IMR-90 (cell line): ENCODE measurements around the gene STAT4. TPM values are rescaled to one million over a fixed set of nuclear protein-coding genes. Genes with fewer than 3 reads are reported as not detected.

ENCODE experiments used
- ATAC-seq: fragments of 200-7000 bp; cut with Tn5 transposase; 2 replicates; pipeline ENCODE4 v1.9.1; 2020; ENCODE audit warnings: low read depth, mild to moderate bottlenecking, moderate library complexity
- BruUV-seq: library from RNA; stranded (reverse); fragments of 400-500 nt; replicated peaks from 2 replicates; lab custom pipeline; 2021; lab: Mats Ljungman, UMichigan
- CTCF ChIA-PET: fragments of 300-600 bp; formaldehyde crosslinking; extraction: SDS; loops from one replicate; lab custom pipeline; 2021; ENCODE audit warnings: antibody characterized with exemption; lab: Yijun Ruan, JAX
- POLR2A ChIA-PET: fragments of 300-600 bp; sonication (Branson Sonifier 250); formaldehyde crosslinking; loops from one replicate; lab custom pipeline; 2022; ENCODE audit warnings: antibody characterized with exemption; ENCODE audit not compliant: unreplicated experiment; lab: Charles Lee
- DNase-seq: peaks from one replicate; pipeline ENCODE4 v3.0.0; 2013
- H2AFZ ChIP-seq: replicated peaks from 2 replicates; pipeline ENCODE3; 2013; ENCODE audit warnings: low read length, mild to moderate bottlenecking; ENCODE audit not compliant: poor library complexity
- H2AK5ac ChIP-seq: 2 replicates; pipeline ENCODE4 v1.6.1; 2013; ENCODE audit warnings: low read depth, low read length, inconsistent platforms
- H2AK9ac ChIP-seq: replicated peaks from 2 replicates; pipeline ENCODE3; 2013; ENCODE audit warnings: mild to moderate bottlenecking, low read depth, low read length, moderate library complexity; ENCODE audit not compliant: poor library complexity
- H2BK120ac ChIP-seq: 2 replicates; pipeline ENCODE4 v1.6.1; 2013; ENCODE audit warnings: low read depth, low read length, inconsistent platforms
- H2BK15ac ChIP-seq: 3 replicates; pipeline ENCODE4 v1.6.1; 2013; ENCODE audit warnings: low read depth, low read length, inconsistent platforms
- H2BK20ac ChIP-seq: 2 replicates; pipeline ENCODE4 v1.6.1; 2013; ENCODE audit warnings: low read depth, mild to moderate bottlenecking, inconsistent platforms, low read length, moderate library complexity
- H2BK5ac ChIP-seq: 2 replicates; pipeline ENCODE4 v1.6.1; 2013; ENCODE audit warnings: mild to moderate bottlenecking, low read depth, low read length, inconsistent platforms; ENCODE audit not compliant: poor library complexity, severe bottlenecking
- H3K14ac ChIP-seq: replicated peaks from 2 replicates; pipeline ENCODE4 v1.6.1; 2013; ENCODE audit warnings: low read depth, low read length, inconsistent platforms
- H3K18ac ChIP-seq: 2 replicates; pipeline ENCODE4 v1.6.1; 2013; ENCODE audit warnings: low read depth, low read length, control low read depth
- H3K23ac ChIP-seq: 2 replicates; pipeline ENCODE4 v1.6.1; 2013; ENCODE audit warnings: low read depth, low read length, inconsistent platforms
- H3K27ac ChIP-seq: 2 replicates; pipeline ENCODE4 v1.5.1; 2013; ENCODE audit warnings: mild to moderate bottlenecking, control low read depth, low read length; ENCODE audit not compliant: insufficient read depth
- H3K27me3 ChIP-seq: 2 replicates; pipeline ENCODE4 v1.6.1; 2013; ENCODE audit warnings: low read length; ENCODE audit not compliant: control insufficient read depth, insufficient read depth
- H3K36me3 ChIP-seq: 2 replicates; pipeline ENCODE4 v1.6.1; 2013; ENCODE audit warnings: low read length, mixed read lengths; ENCODE audit not compliant: control insufficient read depth, insufficient read depth
- H3K4ac ChIP-seq: 2 replicates; pipeline ENCODE4 v1.6.1; 2013; ENCODE audit warnings: low read depth, low read length, inconsistent platforms
- H3K4me1 ChIP-seq: 2 replicates; pipeline ENCODE4 v1.6.1; 2013; ENCODE audit warnings: low read length, mixed read lengths; ENCODE audit not compliant: control insufficient read depth, insufficient read depth
- H3K4me2 ChIP-seq: 2 replicates; pipeline ENCODE4 v1.6.1; 2013; ENCODE audit warnings: low read depth, mild to moderate bottlenecking, control low read depth, low read length, moderate library complexity
- H3K4me3 ChIP-seq: 2 replicates; pipeline ENCODE4 v1.5.1; 2013; ENCODE audit warnings: low read depth, mild to moderate bottlenecking, control low read depth, low read length, moderate library complexity; ENCODE audit not compliant: insufficient read depth
- H3K56ac ChIP-seq: 2 replicates; pipeline ENCODE4 v1.6.1; 2013; ENCODE audit warnings: low read length, inconsistent platforms; ENCODE audit not compliant: insufficient read depth; ENCODE audit errors: extremely low read depth
- H3K79me1 ChIP-seq, 2 experiments: 2 replicates each; pipeline ENCODE4 v1.6.1; 2013; ENCODE audit warnings: low read length in 2 of 2, inconsistent platforms in 1 of 2, low read depth in 1 of 2
- H3K9ac ChIP-seq: 2 replicates; pipeline ENCODE4 v1.6.1; 2013; ENCODE audit warnings: low read depth, low read length, control low read depth
- H3K9me1 ChIP-seq: 2 replicates; pipeline ENCODE4 v1.6.1; 2013; ENCODE audit warnings: low read length, inconsistent platforms; ENCODE audit not compliant: insufficient read depth
- H3K9me3 ChIP-seq: 2 replicates; pipeline ENCODE4 v1.6.1; 2013; ENCODE audit warnings: low read length; ENCODE audit not compliant: control insufficient read depth, insufficient read depth
- H4K20me1 ChIP-seq: 2 replicates; pipeline ENCODE4 v1.6.1; 2013; ENCODE audit warnings: low read length, inconsistent platforms; ENCODE audit not compliant: insufficient read depth
- H4K5ac ChIP-seq: 2 replicates; pipeline ENCODE4 v1.6.1; 2013; ENCODE audit warnings: mild to moderate bottlenecking, low read depth, low read length, control low read depth
- H4K8ac ChIP-seq, 2 experiments: 2 replicates each; pipeline ENCODE4 v1.6.1; 2013; ENCODE audit warnings: low read depth in 2 of 2, low read length in 2 of 2, control low read depth in 1 of 2, inconsistent platforms in 1 of 2
- H4K91ac ChIP-seq: 2 replicates; pipeline ENCODE4 v1.6.1; 2013; ENCODE audit warnings: low read depth, low read length, inconsistent platforms; ENCODE audit not compliant: insufficient read depth
- CTCF ChIP-seq: conservative IDR thresholded peaks from 2 replicates; pipeline ENCODE4 v1.5.1; 2012; ENCODE audit warnings: mild to moderate bottlenecking, low read depth, low read length, improper control_type of control experiment
- ELK1 ChIP-seq: fragments of 150-350 bp; IDR thresholded peaks from 2 replicates; pipeline ENCODE4 v1.6.1; 2016; ENCODE audit warnings: low read depth, mild to moderate bottlenecking, low read length, moderate library complexity, borderline replicate concordance
- FOS ChIP-seq: fragments of 150-350 bp; IDR thresholded peaks from 2 replicates; pipeline ENCODE4 v1.6.1; 2016; ENCODE audit warnings: low read depth, low read length
- RCOR1 ChIP-seq: IDR thresholded peaks from 2 replicates; pipeline ENCODE4 v1.6.1; 2012; ENCODE audit warnings: mild to moderate bottlenecking, low read length, improper control_type of control experiment; ENCODE audit not compliant: insufficient replicate concordance
- SMC3 ChIP-seq: fragments of 150-350 bp; IDR thresholded peaks from 2 replicates; pipeline ENCODE4 v1.6.1; 2016; ENCODE audit warnings: low read depth, mild to moderate bottlenecking, antibody characterized with exemption, low read length, moderate library complexity
- WGBS, 2 experiments: methylation state at CpG; one replicate each; pipeline versions ENCODE4 v1.1.5 to v1.1.7; 2013; ENCODE audit warnings: missing lambda C conversion rate in 2 of 2; ENCODE audit not compliant: insufficient read length in 1 of 2; ENCODE audit errors: extremely low coverage in 2 of 2; 5-methylcytosine and 5-hydroxymethylcytosine counted together
- dilution Hi-C: fragments of 300-500 bp; cut with HindIII; formaldehyde crosslinking; loops from one replicate; pipeline ENCODE4 v1.14.3; 2018; ENCODE audit warnings: low sequenced_read_pairs; ENCODE audit not compliant: unreplicated experiment
- in situ Hi-C: fragments of 300-500 bp; cut with MboI; formaldehyde crosslinking; loops from 3 replicates; pipeline ENCODE4 v1.14.3; 2019; ENCODE audit warnings: low sequenced_read_pairs, inconsistent platforms, mixed read lengths
- intact Hi-C: fragments of 100-400 bp; cut with micrococcal nuclease; formaldehyde crosslinking; loops from 2 replicates; pipeline ENCODE4 v1.10.0; 2022
- polyA plus RNA-seq, 3 experiments: library from polyadenylated mRNA; depleted of rRNA; stranded (reverse); fragments of >200 nt; gene quantifications; 2 replicates each; pipeline ENCODE4 v1.2.3, GENCODE V29; 2012; ENCODE audit warnings: low replicate concordance in 1 of 3
- total RNA-seq: library from RNA; depleted of rRNA; stranded (reverse); fragments of >200 nt; gene quantifications from 2 replicates; pipeline ENCODE4 v1.2.3, GENCODE V29; 2012

The STAT4 gene
- total and polyA plus RNA-seq, 2 of the 4 experiments (the other 2 are of a cell fraction), result 0.36 to 0.48 TPM

DNA sequence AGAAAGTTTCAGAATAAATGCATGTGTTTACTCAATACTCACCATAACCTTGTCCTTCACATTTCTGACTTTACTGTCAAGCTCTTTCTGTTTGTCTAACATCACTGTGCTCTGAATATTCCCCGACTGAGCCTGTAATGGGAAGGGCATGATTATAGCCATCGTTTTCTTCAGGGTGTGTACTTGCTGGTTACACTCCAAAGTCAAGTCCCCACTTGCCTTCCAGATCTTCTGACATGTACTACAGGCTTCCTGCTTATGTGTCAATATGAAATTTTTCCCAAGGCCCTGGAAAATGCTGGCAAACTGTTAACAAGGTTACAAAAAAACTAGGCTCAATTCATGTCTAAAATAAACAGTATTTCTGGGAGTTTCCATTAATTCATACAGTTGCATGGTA lies 149.8 kb downstream of the STAT4 start:
- ATAC-seq (no peak), DNase-seq (no peak)
- Histone ChIP-seq H2AFZ (no peak overlapping the region), H3K27me3 (no peaks in the 10 kb centered on the region), H4K20me1 (0 out of 2 replicates have a peak, but pooled peaks cover 4% of the 10 kb centered on the region), H3K27ac (no peak overlapping the region), H3K18ac (no peak overlapping the region), H3K4ac (no peak overlapping the region), H3K4me3 (no peak overlapping the region), H3K4me1 (no peaks in the 10 kb centered on the region), H3K9me3 (no peaks in the 10 kb centered on the region), H2BK15ac (no peak overlapping the region), H4K8ac (no peak overlapping the region), H3K23ac (no peak overlapping the region), H2AK5ac (no peak overlapping the region), H3K9me1 (peaks cover 2% of the 10 kb centered on the region; the same call in 1 of the 2 replicates), H2BK120ac (no peak overlapping the region), H3K9ac (no peak overlapping the region), H4K91ac (no peak overlapping the region), H3K79me1 (peaks cover 0 to 33% of the 10 kb centered on the region in 2 experiments; a peak in 3 of 4 replicates), H2BK20ac (no peak overlapping the region), H3K4me2 (no peak overlapping the region), H3K56ac (no peak overlapping the region), H3K36me3 (peaks cover 58% of the 10 kb centered on the region), H3K14ac (no peak overlapping the region), H2AK9ac (no peak overlapping the region), H2BK5ac (no peak overlapping the region), H4K5ac (no peak overlapping the region)
- dilution Hi-C loops (no loop called here), intact Hi-C loops (loop anchor here (5.0 kb wide), 1 partner anchor 34 kb away; no protein-coding TSS in a partner anchor), in situ Hi-C loops (no loop called here)
- no TSS peak for BruUV-seq
- TF ChIP-seq RCOR1 (no peak), FOS (no peak), CTCF (no peak), ELK1 (no peak), SMC3 (no peak)
- no CpG with 5 or more reads among the region's 2 CpGs for WGBS, 2 experiments
- ChIA-PET CTCF (no interaction called here), POLR2A (no interaction called here)
